ENCODE data around the gene TAS2R50. TPM values are rescaled to one million over a fixed set of nuclear protein-coding genes. Genes with fewer than 3 reads are reported as not detected.

The TAS2R50 gene
- total and polyA plus RNA-seq, 10 of the 15 experiments (the other 5 are each of a cell fraction or from before 2014, with no cell fraction given) = 0.33 to 3.2 (median 1.6) TPM; not detected in 5

GRCh38 chr12:10982244-10982643 lies 4.5 kb downstream of the TAS2R50 start (continued):
- TF ChIP-seq PKNOX1 (IDR thresholded peaks at IDR 0.05) = peak; percentile 44; the same call in 1 of the 2 replicates
- no peak for TF ChIP-seq CREB1 (IDR thresholded peaks at IDR 0.05; ENCODE audit: low read depth)
- TF ChIP-seq ASH2L (IDR thresholded peaks at IDR 0.05; ENCODE audit: borderline replicate concordance, low read depth) = no peak
- TF ChIP-seq, protein P1, sequence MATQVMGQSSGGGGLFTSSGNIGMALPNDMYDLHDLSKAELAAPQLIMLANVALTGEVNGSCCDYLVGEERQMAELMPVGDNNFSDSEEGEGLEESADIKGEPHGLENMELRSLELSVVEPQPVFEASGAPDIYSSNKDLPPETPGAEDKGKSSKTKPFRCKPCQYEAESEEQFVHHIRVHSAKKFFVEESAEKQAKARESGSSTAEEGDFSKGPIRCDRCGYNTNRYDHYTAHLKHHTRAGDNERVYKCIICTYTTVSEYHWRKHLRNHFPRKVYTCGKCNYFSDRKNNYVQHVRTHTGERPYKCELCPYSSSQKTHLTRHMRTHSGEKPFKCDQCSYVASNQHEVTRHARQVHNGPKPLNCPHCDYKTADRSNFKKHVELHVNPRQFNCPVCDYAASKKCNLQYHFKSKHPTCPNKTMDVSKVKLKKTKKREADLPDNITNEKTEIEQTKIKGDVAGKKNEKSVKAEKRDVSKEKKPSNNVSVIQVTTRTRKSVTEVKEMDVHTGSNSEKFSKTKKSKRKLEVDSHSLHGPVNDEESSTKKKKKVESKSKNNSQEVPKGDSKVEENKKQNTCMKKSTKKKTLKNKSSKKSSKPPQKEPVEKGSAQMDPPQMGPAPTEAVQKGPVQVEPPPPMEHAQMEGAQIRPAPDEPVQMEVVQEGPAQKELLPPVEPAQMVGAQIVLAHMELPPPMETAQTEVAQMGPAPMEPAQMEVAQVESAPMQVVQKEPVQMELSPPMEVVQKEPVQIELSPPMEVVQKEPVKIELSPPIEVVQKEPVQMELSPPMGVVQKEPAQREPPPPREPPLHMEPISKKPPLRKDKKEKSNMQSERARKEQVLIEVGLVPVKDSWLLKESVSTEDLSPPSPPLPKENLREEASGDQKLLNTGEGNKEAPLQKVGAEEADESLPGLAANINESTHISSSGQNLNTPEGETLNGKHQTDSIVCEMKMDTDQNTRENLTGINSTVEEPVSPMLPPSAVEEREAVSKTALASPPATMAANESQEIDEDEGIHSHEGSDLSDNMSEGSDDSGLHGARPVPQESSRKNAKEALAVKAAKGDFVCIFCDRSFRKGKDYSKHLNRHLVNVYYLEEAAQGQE (IDR thresholded peaks at IDR 0.05; ENCODE audit: low read depth, low read length) = no peak
- no peak for TF ChIP-seq RAD21 (IDR thresholded peaks at IDR 0.05; ENCODE audit: insufficient read depth, low read depth, low read length)
- peak in 1 of 2 experiments; percentile 36; a peak in 1 of 4 replicates for TF ChIP-seq CEBPB (IDR thresholded peaks at IDR 0.05; ENCODE audit: borderline replicate concordance in 1 of 2, low read depth in 2 of 2, low read length in 2 of 2)
- no peak for TF ChIP-seq USF1 (IDR thresholded peaks at IDR 0.05; ENCODE audit: borderline replicate concordance, extremely low read length, insufficient read depth, low read depth, low read length)
- no peak for TF ChIP-seq NRF1 (conservative IDR thresholded peaks at IDR 0.05; ENCODE audit: low read depth, low read length)
- no peak for TF ChIP-seq MYC (IDR thresholded peaks at IDR 0.05; ENCODE audit: insufficient read depth, insufficient read length, insufficient replicate concordance, low read length, severe bottlenecking)
- TF ChIP-seq USF2 (IDR thresholded peaks at IDR 0.05; ENCODE audit: borderline replicate concordance, low read depth, low read length) = no peak
- no peak for TF ChIP-seq SKIL (IDR thresholded peaks at IDR 0.05; ENCODE audit: low read depth, poor library complexity, severe bottlenecking)
- no peak for TF ChIP-seq PML (IDR thresholded peaks at IDR 0.05; ENCODE audit: low read length)
- TF ChIP-seq NBN (IDR thresholded peaks at IDR 0.05) = no peak
- TF ChIP-seq WRNIP1 (IDR thresholded peaks at IDR 0.05; ENCODE audit: borderline replicate concordance, low read depth, low read length) = no peak
- no peak for TF ChIP-seq CBX3 (IDR thresholded peaks at IDR 0.05; ENCODE audit: borderline replicate concordance, low read depth)
- no peak for TF ChIP-seq TCF12 (IDR thresholded peaks at IDR 0.05; ENCODE audit: low read depth, low read length)
- no peak; the same call in 1 of the 2 replicates for TF ChIP-seq ATF7 (IDR thresholded peaks at IDR 0.05; ENCODE audit: low read depth)
- no peak for TF ChIP-seq MYB (IDR thresholded peaks at IDR 0.05; ENCODE audit: borderline replicate concordance, low read depth, low read length)
- peak; percentile 42; the same call in 1 of the 2 replicates for TF ChIP-seq SPI1 (IDR thresholded peaks at IDR 0.05; ENCODE audit: borderline replicate concordance, insufficient read depth, low read depth, low read length)
- TF ChIP-seq, protein P2, sequence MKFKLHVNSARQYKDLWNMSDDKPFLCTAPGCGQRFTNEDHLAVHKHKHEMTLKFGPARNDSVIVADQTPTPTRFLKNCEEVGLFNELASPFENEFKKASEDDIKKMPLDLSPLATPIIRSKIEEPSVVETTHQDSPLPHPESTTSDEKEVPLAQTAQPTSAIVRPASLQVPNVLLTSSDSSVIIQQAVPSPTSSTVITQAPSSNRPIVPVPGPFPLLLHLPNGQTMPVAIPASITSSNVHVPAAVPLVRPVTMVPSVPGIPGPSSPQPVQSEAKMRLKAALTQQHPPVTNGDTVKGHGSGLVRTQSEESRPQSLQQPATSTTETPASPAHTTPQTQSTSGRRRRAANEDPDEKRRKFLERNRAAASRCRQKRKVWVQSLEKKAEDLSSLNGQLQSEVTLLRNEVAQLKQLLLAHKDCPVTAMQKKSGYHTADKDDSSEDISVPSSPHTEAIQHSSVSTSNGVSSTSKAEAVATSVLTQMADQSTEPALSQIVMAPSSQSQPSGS (IDR thresholded peaks at IDR 0.05; ENCODE audit: low read length) = peak; percentile 45; the same call in 1 of the 2 replicates

Measured in GM12878 (cell line).